ENCODE data around the gene SGIP1. TPM values are rescaled to one million over a fixed set of nuclear protein-coding genes. Genes with fewer than 3 reads are reported as not detected.

SGIP1 gene
- total and polyA plus RNA-seq, 2 donors (not counting 3 experiments of a cell fraction or from before 2014, with no cell fraction given), result 30.9 to 68.9 TPM

GRCh38 chr1:66693856-66694255 lies 159.9 kb downstream of the SGIP1 start:
- BruUV-seq (replicated peaks), result no TSS peak
- dilution Hi-C loops (cut with MboI; ENCODE audit: extremely low pct_ligation_motif_present, low sequenced_read_pairs), result no loop called here
- Histone ChIP-seq H3K4me3 (replicated peaks in 1 of 3; ENCODE audit: insufficient read depth in 1 of 3, low read depth in 1 of 3, low read length in 3 of 3) (no peak overlapping the region), H4K20me1 (replicated peaks; ENCODE audit: control insufficient read depth, extremely low read depth, insufficient read depth, low read length) (no peaks in the 10 kb centered on the region), H3K9me3 (replicated peaks; ENCODE audit: control insufficient read depth, insufficient read depth, low read length) (no peaks in the 10 kb centered on the region), H3K4me1 (ENCODE audit: control insufficient read depth, extremely low read depth, insufficient read depth, low read length) (no peaks in the 10 kb centered on the region), H3K9ac (replicated peaks; ENCODE audit: extremely low read depth, insufficient read depth, low read length) (no peak overlapping the region), H3K4me2 (ENCODE audit: insufficient read depth, low read length) (no peak overlapping the region), H3K9me1 (replicated peaks; ENCODE audit: control insufficient read depth, extremely low read depth, insufficient read depth, low read length) (no peaks in the 10 kb centered on the region), H3K27ac (ENCODE audit: insufficient read depth, low read depth, low read length) (no peak overlapping the region), H3K36me3 (ENCODE audit: control insufficient read depth in 2 of 2, extremely low read depth in 1 of 2, insufficient read depth in 2 of 2, low read length in 2 of 2) (peaks cover 0 to 3% of the 10 kb centered on the region in 2 experiments), H3K79me2 (ENCODE audit: control insufficient read depth, insufficient read depth, low read length) (no peaks in the 10 kb centered on the region), H2AFZ (ENCODE audit: low read depth, low read length) (no peak overlapping the region), H3K27me3 (ENCODE audit: control insufficient read depth in 2 of 2, insufficient read depth in 2 of 2, low read length in 2 of 2) (no peaks in the 10 kb centered on the region)
- no peak for TF ChIP-seq MAX (IDR thresholded peaks at IDR 0.05; ENCODE audit: insufficient read depth, insufficient read length)
- TF ChIP-seq JUN (IDR thresholded peaks at IDR 0.05; ENCODE audit: borderline replicate concordance, insufficient read depth, insufficient read length, low read depth), result no peak
- TF ChIP-seq MYC (IDR thresholded peaks at IDR 0.05; ENCODE audit: low read depth, low read length), result no peak
- no peak for TF ChIP-seq FOS (IDR thresholded peaks at IDR 0.05; ENCODE audit: borderline replicate concordance, insufficient read depth, low read length)
- no peak for TF ChIP-seq POLR2A (IDR thresholded peaks at IDR 0.05; ENCODE audit: low read depth, low read length)
- ChIA-PET CTCF (interaction anchor here (1.1 kb wide), 1 partner anchor 32 kb away, joined by 3 read pairs; no protein-coding TSS in a partner anchor), POLR2A (no interaction called here)
- DNase-seq (ENCODE audit: low read depth, low spot score), result no peak
- FAIRE-seq, result no peak
- intact Hi-C loops (cut with micrococcal nuclease), result no loop called here

GRCh38 chr1:66695116-66695515 lies 161.2 kb downstream of the SGIP1 start:
- H3K27me3 ChIP-seq (ENCODE audit: control insufficient read depth in 2 of 2, insufficient read depth in 2 of 2, low read length in 2 of 2), result no peaks in the 10 kb centered on the region
- intact Hi-C loops (cut with micrococcal nuclease), result no loop called here
- no peak for TF ChIP-seq FOS (IDR thresholded peaks at IDR 0.05; ENCODE audit: borderline replicate concordance, insufficient read depth, low read length)
- TF ChIP-seq EZH2 (IDR thresholded peaks at IDR 0.05; ENCODE audit: borderline replicate concordance, low read depth, low read length, severe bottlenecking), result no peak
- no peak for TF ChIP-seq CTCF (IDR thresholded peaks at IDR 0.05; ENCODE audit: extremely low read depth in 1 of 2, insufficient read depth in 1 of 2, low read depth in 1 of 2, low read length in 2 of 2)
- no peak for TF ChIP-seq JUN (IDR thresholded peaks at IDR 0.05; ENCODE audit: borderline replicate concordance, insufficient read depth, insufficient read length, low read depth)
- TF ChIP-seq POLR2A (IDR thresholded peaks at IDR 0.05; ENCODE audit: low read depth, low read length), result no peak
- TF ChIP-seq MYC (IDR thresholded peaks at IDR 0.05; ENCODE audit: low read depth, low read length), result no peak
- no peak for TF ChIP-seq POLR2AphosphoS5 (IDR thresholded peaks at IDR 0.05; ENCODE audit: insufficient read depth, low read depth, low read length)
- TF ChIP-seq MAX (IDR thresholded peaks at IDR 0.05; ENCODE audit: insufficient read depth, insufficient read length), result no peak
- no peak for TF ChIP-seq GATA2 (IDR thresholded peaks at IDR 0.05; ENCODE audit: insufficient read depth, insufficient read length, low read depth, low read length)
- no peak overlapping the region for H3K27ac ChIP-seq (ENCODE audit: insufficient read depth, low read depth, low read length)
- no peaks in the 10 kb centered on the region for H3K9me3 ChIP-seq (replicated peaks; ENCODE audit: control insufficient read depth, insufficient read depth, low read length)
- H3K4me1 ChIP-seq (ENCODE audit: control insufficient read depth, extremely low read depth, insufficient read depth, low read length), result no peaks in the 10 kb centered on the region
- no peak overlapping the region for H3K9ac ChIP-seq (replicated peaks; ENCODE audit: extremely low read depth, insufficient read depth, low read length)
- no peaks in the 10 kb centered on the region for H3K79me2 ChIP-seq (ENCODE audit: control insufficient read depth, insufficient read depth, low read length)
- H4K20me1 ChIP-seq (replicated peaks; ENCODE audit: control insufficient read depth, extremely low read depth, insufficient read depth, low read length), result no peaks in the 10 kb centered on the region
- dilution Hi-C loops (cut with MboI; ENCODE audit: extremely low pct_ligation_motif_present, low sequenced_read_pairs), result no loop called here
- H3K4me2 ChIP-seq (ENCODE audit: insufficient read depth, low read length), result no peak overlapping the region
- H3K9me1 ChIP-seq (replicated peaks; ENCODE audit: control insufficient read depth, extremely low read depth, insufficient read depth, low read length), result no peaks in the 10 kb centered on the region
- BruUV-seq (replicated peaks), result no TSS peak
- no peak overlapping the region for H3K4me3 ChIP-seq (replicated peaks in 1 of 3; ENCODE audit: insufficient read depth in 1 of 3, low read depth in 1 of 3, low read length in 3 of 3)
- DNase-seq (ENCODE audit: low read depth, low spot score) (no peak), FAIRE-seq (no peak)
- no peaks in the 10 kb centered on the region for H3K36me3 ChIP-seq (ENCODE audit: control insufficient read depth in 2 of 2, extremely low read depth in 1 of 2, insufficient read depth in 2 of 2, low read length in 2 of 2)
- ChIA-PET POLR2A (no interaction called here), CTCF (interaction anchor here (0.6 kb wide), 1 partner anchor 80 kb away, joined by 3 read pairs; no protein-coding TSS in a partner anchor)
- H2AFZ ChIP-seq (ENCODE audit: low read depth, low read length), result no peak overlapping the region
